HepG2 (cell line): Measurements from ENCODE around the gene TRMT2A. TPM values are rescaled to one million over a fixed set of nuclear protein-coding genes. Genes with fewer than 3 reads are reported as not detected.

Experiments
- BORCS8-MEF2B ChIP-seq: sonication (generic); formaldehyde crosslinking; IDR thresholded peaks from 2 replicates; pipeline ENCODE4 v1.8.0; 2022; ENCODE audit warnings: mild to moderate bottlenecking, missing genetic modification reagents
- DMAP1 ChIP-seq: IDR thresholded peaks from 2 replicates; pipeline ENCODE4 v1.6.1; 2016
- ETV6 ChIP-seq: sonication (generic); formaldehyde crosslinking; conservative IDR thresholded peaks from 2 replicates; pipeline ENCODE4 v1.4.0; 2020; ENCODE audit warnings: missing genetic modification reagents
- FOXC1 ChIP-seq: sonication (generic); formaldehyde crosslinking; IDR thresholded peaks from 2 replicates; pipeline ENCODE4 v1.8.0; 2022; ENCODE audit warnings: mild to moderate bottlenecking, missing genetic modification reagents, borderline replicate concordance
- HIVEP1 ChIP-seq: sonication (generic); formaldehyde crosslinking; IDR thresholded peaks from 2 replicates; pipeline ENCODE4 v1.4.0; 2020; ENCODE audit warnings: mild to moderate bottlenecking, missing genetic modification reagents
- HNF4A ChIP-seq: sonication (generic); formaldehyde crosslinking; IDR thresholded peaks from 2 replicates; pipeline ENCODE4 v1.4.0; 2020; ENCODE audit warnings: missing genetic modification reagents
- HNRNPL ChIP-seq: fragments of 200-400 bp; formaldehyde crosslinking; IDR thresholded peaks from 2 replicates; pipeline ENCODE4 v1.6.1; 2017; ENCODE audit warnings: mild to moderate bottlenecking, low read depth, low read length
- MAX ChIP-seq: IDR thresholded peaks from 2 replicates; pipeline ENCODE4 v1.6.1; 2012; ENCODE audit warnings: inconsistent platforms
- MTA3 ChIP-seq: sonication (generic); formaldehyde crosslinking; IDR thresholded peaks from 2 replicates; pipeline ENCODE4 v1.4.0; 2020; ENCODE audit warnings: missing genetic modification reagents
- NR2F6 ChIP-seq, 2 experiments: IDR thresholded peaks; 2 replicates each; pipeline ENCODE4 v1.6.1; 2016; ENCODE audit warnings: antibody characterized with exemption in 1 of 2, mild to moderate bottlenecking in 1 of 2
- PHF8 ChIP-seq: sonication (generic); formaldehyde crosslinking; IDR thresholded peaks from 2 replicates; pipeline ENCODE4 v1.5.0; 2020; ENCODE audit warnings: missing genetic modification reagents
- RBFOX2 ChIP-seq: fragments of 200-400 bp; formaldehyde crosslinking; IDR thresholded peaks from 2 replicates; pipeline ENCODE4 v1.6.1; 2017; ENCODE audit warnings: low read depth, mild to moderate bottlenecking, low read length
- SKI ChIP-seq: fragments of 450-650 bp; IDR thresholded peaks from one replicate; pipeline ENCODE4 v1.6.1; 2018; ENCODE audit warnings: mild to moderate bottlenecking; ENCODE audit not compliant: partially characterized antibody
- SYNCRIP ChIP-seq: fragments of 200-400 bp; formaldehyde crosslinking; IDR thresholded peaks from 2 replicates; pipeline ENCODE4 v1.6.1; 2018; ENCODE audit warnings: mild to moderate bottlenecking, low read depth, low read length; ENCODE audit not compliant: insufficient read depth
- ZC3H13 ChIP-seq: sonication (generic); formaldehyde crosslinking; IDR thresholded peaks from 2 replicates; pipeline ENCODE4 v1.8.1; 2023; ENCODE audit warnings: mild to moderate bottlenecking, missing genetic modification reagents, moderate library complexity
- ZFP91 ChIP-seq: sonication (generic); formaldehyde crosslinking; IDR thresholded peaks from 2 replicates; pipeline ENCODE4 v1.9.0; 2022; ENCODE audit warnings: missing genetic modification reagents, mild to moderate bottlenecking, borderline replicate concordance
- ZGPAT ChIP-seq: IDR thresholded peaks from 2 replicates; pipeline ENCODE4 v1.6.1; 2016; ENCODE audit warnings: mild to moderate bottlenecking
- ZKSCAN1 ChIP-seq: fragments of 150-350 bp; IDR thresholded peaks from 2 replicates; pipeline ENCODE4 v1.6.1; 2014; ENCODE audit warnings: low read length
- ZNF280B ChIP-seq: sonication (generic); formaldehyde crosslinking; IDR thresholded peaks from 2 replicates; pipeline ENCODE4 v1.5.0; 2020; ENCODE audit warnings: missing genetic modification reagents, mild to moderate bottlenecking, borderline replicate concordance
- ZNF350 ChIP-seq: sonication (generic); formaldehyde crosslinking; IDR thresholded peaks from 2 replicates; pipeline ENCODE4 v1.4.0; 2020; ENCODE audit warnings: mild to moderate bottlenecking, low read depth, missing genetic modification reagents, borderline replicate concordance
- ZNF446 ChIP-seq: sonication (generic); formaldehyde crosslinking; IDR thresholded peaks from 2 replicates; pipeline ENCODE4 v1.5.0; 2020; ENCODE audit warnings: mild to moderate bottlenecking, missing genetic modification reagents
- ZNF547 ChIP-seq: sonication (generic); formaldehyde crosslinking; IDR thresholded peaks from 2 replicates; pipeline ENCODE4 v1.5.1; 2020; ENCODE audit warnings: mild to moderate bottlenecking, missing genetic modification reagents
- ZNF780A ChIP-seq: sonication (generic); formaldehyde crosslinking; IDR thresholded peaks from 2 replicates; pipeline ENCODE4 v1.8.0; 2022; ENCODE audit warnings: mild to moderate bottlenecking, missing genetic modification reagents, moderate library complexity
- ZSCAN21 ChIP-seq: sonication (generic); formaldehyde crosslinking; IDR thresholded peaks from 2 replicates; pipeline ENCODE4 v1.8.0; 2022; ENCODE audit warnings: mild to moderate bottlenecking, missing genetic modification reagents, moderate library complexity, borderline replicate concordance
- ZSCAN29 ChIP-seq: sonication (generic); formaldehyde crosslinking; conservative IDR thresholded peaks from 2 replicates; pipeline ENCODE4 v1.4.0; 2020; ENCODE audit warnings: mild to moderate bottlenecking, missing genetic modification reagents
- polyA plus RNA-seq, 8 experiments: library from polyadenylated mRNA; depleted of rRNA in 3 of 8; stranded (reverse) in 7 of 8; unstranded in 1 of 8; fragments of >200 nt; fragmentation: Illumina TruSeq in 4 of 8; extraction: Trizol in 4 of 8; gene quantifications; 2 replicates each; pipeline versions ENCODE4 v1.2.1 to v1.2.3, GENCODE V29; 2011 to 2016; ENCODE audit warnings: low read depth in 4 of 8, missing spikeins in 1 of 8, mixed read lengths in 1 of 8; ENCODE audit not compliant: insufficient read depth in 1 of 8
- total RNA-seq, 5 experiments: library from RNA; depleted of rRNA; stranded (reverse); fragments of >200 nt; fragmentation: Illumina TruSeq; extraction: Trizol; gene quantifications; 2 replicates each; pipeline ENCODE4 v1.2.3, GENCODE V29; 2016; ENCODE audit warnings: low read depth in 1 of 5

The TRMT2A gene
- total and polyA plus RNA-seq, 2 of the 13 experiments (the other 11 are each of a cell fraction or from before 2014, with no cell fraction given), result 24.0 to 30.3 TPM

- 0 out of 2 replicates have a peak, but pooled peaks have one; percentile 19 for TF ChIP-seq HNRNPL
- TF ChIP-seq MAX, result peak; percentile 81
- TF ChIP-seq FOXC1, result no peak
- TF ChIP-seq ZSCAN21, result peak; percentile 43; the same call in 1 of the 2 replicates
- no peak for TF ChIP-seq ZKSCAN1
- no peak for TF ChIP-seq ETV6 (CRISPR knock-in tag)
- TF ChIP-seq BORCS8-MEF2B (CRISPR knock-in tag), result no peak
- TF ChIP-seq ZNF280B (CRISPR knock-in tag), result 0 out of 2 replicates have a peak, but pooled peaks have one; percentile 14
- TF ChIP-seq ZNF780A, result no peak
- TF ChIP-seq ZSCAN29, result no peak
- no peak for TF ChIP-seq ZNF547
- TF ChIP-seq HIVEP1 (CRISPR knock-in tag), result peak; percentile 40; the same call in 1 of the 2 replicates
- no peak for TF ChIP-seq HNF4A (CRISPR knock-in tag)
- TF ChIP-seq SKI, result no peak
- TF ChIP-seq ZGPAT (CRISPR knock-in tag), result peak; percentile 24; the same call in 1 of the 2 replicates
- TF ChIP-seq SYNCRIP, result no peak
- TF ChIP-seq PHF8 (CRISPR knock-in tag), result no peak
- TF ChIP-seq ZNF350 (CRISPR knock-in tag), result no peak
- peak; percentile 31; the same call in 1 of the 2 replicates for TF ChIP-seq DMAP1 (CRISPR knock-in tag)
- TF ChIP-seq ZNF446 (CRISPR knock-in tag), result no peak
- TF ChIP-seq ZFP91 (CRISPR knock-in tag), result peak; percentile 54; the same call in 1 of the 2 replicates
- 0 out of 2 replicates have a peak, but pooled peaks have one; percentile 42 for TF ChIP-seq RBFOX2
- no peak for TF ChIP-seq MTA3
- TF ChIP-seq NR2F6 (IDR thresholded peaks at IDR 0.05), result no peak
- TF ChIP-seq NR2F6 (CRISPR knock-in tag; IDR thresholded peaks at IDR 0.05), result no peak
- no peak for TF ChIP-seq ZC3H13 (CRISPR knock-in tag)
Observed at GRCh38 chr22:20131859-20132685, 15.0 kb upstream of the TRMT2A start (continued).
